DMS53 (cell line): ENCODE results near the gene SEMA7A.

Experiments used
- DNase-seq: peaks from one replicate; lab custom pipeline; 2025; lab: John Stamatoyannopoulos, UW

Gene SEMA7A

DNA sequence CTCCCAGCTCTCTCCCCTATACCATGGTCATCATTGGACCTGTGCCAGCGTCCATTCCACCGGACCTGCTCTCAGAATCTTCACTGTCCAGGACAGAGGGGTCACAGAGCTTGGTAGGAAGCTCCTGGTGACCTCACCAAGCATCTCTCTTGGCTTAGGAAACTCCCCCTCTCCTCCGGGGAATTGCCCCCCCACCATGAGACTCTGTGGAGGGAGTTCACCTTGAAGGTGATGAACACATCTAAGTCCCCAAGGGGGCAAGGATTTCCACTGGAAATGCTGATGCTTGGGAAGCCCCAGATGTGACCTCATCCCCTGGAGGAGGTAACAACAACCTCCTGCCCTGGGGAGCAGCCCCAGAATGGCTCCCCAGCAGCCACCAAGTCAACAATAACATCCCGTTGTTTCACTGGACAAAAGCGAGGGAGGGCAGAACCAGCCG lies 3.2 kb downstream of the SEMA7A start:
- no peak for DNase-seq

DNA sequence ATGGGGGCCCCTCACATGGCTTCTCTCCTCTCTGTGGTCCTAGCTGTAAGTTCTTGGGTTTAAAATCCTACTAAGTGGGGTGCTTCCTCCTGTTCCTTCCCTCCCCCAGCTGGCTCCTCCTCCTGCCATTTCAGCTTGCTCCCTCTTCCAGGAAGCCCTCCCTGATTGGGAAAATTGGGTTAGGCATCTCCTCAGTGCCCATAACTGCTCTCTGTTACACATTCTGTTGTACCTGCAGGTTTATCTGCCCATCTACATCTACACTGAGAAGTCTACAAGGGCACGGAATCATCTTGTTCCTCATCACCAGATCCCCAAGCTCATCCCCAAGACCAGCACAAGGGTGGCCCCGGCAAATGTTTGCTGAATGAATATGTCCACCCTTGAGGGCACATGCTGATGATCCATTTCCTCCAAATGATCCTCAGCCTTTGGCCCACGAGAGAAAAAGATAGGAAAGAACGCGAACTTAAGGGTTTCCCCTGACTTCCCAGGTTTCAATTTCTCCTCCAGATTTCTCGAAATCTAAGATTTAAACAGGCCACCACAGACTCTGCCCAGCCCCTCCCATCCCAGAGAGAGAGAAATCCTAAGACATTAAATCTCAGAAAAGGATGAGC lies 3.9 kb downstream of the SEMA7A start:
- DNase-seq, result no peak

GRCh38 chr15:74428970-74429780 lies 4.6 kb downstream of the SEMA7A start:
- no peak for DNase-seq

GRCh38 chr15:74428442-74428787 lies 5.3 kb downstream of the SEMA7A start:
- no peak for DNase-seq

DNA sequence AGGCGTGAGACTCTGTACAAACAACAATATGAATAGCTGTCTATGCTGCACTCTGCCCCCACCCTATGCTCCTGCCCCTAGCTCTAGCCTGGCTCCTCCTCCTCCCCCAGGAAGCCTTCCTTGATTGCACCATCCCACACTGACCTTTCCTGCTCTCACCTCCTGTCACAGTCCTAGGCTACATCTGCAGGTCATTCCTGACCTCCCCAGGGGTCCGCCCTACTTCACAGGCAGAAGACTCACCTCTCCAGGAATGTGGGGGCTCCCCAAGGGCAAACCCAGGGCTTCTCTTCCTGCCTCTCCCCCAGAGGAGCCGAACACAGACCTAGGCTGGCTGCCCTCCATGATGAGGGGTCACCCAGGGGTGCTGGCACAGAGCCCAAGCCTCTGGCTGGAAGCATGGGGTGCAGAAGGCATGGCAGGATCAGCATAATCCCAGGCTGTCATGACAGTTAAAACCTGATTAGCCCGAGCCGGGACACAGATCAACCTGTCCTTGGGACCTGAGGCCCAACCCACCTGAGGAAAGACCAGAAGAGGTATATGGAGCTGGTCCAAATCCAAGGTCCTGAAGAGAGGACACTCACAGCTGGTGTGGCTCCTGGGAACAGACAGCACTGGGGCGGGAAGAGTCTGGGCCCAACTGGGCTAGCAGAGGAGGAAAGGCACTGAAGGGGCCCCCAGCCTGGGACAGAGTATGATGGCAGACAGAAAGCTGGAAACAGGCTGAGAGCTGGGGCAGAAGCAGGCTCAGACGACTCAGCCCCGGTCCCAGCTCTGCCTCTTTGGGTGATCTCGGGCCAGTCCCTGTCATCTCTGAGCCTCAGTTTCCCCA lies 5.9 kb downstream of the SEMA7A start:
- no peak for DNase-seq

GRCh38 chr15:74426404-74427281 lies 7.1 kb downstream of the SEMA7A start:
- DNase-seq, result no peak

DNA sequence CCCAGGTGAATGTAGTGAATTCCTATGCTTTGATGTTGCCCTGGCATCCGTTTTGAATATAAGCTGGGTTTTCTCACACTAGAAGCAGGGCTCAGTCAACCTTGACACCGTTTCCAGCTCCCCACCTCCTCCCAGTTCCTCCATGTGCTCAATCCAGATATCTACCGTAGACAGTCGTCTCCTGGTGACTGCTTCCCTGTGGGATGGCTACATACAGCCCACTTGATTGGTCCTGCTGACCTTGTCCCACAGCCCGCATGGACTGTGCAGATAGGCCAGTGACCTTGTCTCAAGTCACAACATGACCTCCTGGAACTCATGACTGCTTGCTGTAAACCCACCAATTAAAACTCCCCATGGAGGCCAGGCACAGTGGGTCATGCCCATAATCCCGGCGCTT lies 8.1 kb downstream of the SEMA7A start:
- DNase-seq, result no peak

GRCh38 chr15:74424901-74425528 lies 8.7 kb downstream of the SEMA7A start:
- no peak for DNase-seq

DNA sequence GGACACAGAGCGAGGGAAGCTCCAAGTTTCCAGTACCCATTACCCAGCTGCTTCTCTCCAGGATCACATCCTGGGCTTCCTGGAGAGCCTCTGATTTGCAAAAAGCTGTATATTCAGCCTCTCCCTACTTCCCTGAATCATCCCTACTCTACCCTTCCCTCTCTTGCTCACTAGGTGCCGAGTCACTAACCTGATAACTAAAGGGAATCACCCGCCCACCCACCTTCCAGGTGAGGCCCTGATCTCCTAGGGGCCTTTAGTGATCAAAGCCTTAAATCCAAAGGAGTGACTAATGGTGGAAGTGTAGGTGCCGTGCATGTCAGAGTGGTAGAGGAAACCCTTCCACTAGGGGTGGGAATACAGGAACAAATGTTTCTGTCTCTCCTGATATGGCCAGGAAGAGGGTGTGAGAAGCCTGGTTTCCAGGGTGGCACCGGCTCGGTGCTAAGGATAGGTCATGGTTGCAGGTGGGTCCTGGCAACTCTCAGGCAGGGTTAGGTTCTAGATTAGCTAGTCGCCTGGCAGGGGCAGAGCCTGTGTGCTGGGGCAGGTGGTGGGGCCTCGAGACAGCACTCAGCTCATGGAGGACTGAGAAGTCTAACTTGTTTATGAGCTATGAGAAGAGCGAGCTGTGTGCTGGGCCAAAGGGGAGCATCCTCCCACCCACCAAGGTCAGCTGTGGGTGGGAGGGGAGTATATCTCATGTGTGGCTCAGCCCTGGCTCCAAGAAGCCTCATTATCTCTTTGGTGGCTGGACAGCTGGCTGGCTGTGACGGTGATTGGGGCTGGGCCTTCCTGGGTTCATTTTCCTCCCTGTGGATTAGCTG lies 10.1 kb downstream of the SEMA7A start:
- no peak for DNase-seq

GRCh38 chr15:74422652-74423430 lies 10.9 kb downstream of the SEMA7A start:
- no peak for DNase-seq

DNA sequence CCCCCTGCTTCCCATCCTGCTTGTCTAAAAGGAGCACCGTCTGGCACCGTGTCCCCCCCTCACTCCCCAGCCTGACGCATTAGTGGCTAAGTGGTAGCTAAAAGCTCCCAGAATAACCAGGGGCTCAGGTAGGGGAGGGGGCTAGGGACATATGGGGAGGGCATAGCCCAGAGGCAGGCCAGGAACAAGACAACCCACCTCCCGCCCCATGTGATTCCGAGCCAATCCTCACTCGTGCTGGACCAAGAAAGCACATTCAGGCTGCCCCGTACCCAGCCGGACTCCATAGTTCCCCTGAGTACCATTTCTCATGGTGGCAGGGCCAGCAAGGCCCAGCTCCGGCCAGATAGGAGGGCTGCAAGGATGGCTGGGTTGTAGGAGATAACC lies 11.5 kb downstream of the SEMA7A start:
- DNase-seq, result no peak

DNA sequence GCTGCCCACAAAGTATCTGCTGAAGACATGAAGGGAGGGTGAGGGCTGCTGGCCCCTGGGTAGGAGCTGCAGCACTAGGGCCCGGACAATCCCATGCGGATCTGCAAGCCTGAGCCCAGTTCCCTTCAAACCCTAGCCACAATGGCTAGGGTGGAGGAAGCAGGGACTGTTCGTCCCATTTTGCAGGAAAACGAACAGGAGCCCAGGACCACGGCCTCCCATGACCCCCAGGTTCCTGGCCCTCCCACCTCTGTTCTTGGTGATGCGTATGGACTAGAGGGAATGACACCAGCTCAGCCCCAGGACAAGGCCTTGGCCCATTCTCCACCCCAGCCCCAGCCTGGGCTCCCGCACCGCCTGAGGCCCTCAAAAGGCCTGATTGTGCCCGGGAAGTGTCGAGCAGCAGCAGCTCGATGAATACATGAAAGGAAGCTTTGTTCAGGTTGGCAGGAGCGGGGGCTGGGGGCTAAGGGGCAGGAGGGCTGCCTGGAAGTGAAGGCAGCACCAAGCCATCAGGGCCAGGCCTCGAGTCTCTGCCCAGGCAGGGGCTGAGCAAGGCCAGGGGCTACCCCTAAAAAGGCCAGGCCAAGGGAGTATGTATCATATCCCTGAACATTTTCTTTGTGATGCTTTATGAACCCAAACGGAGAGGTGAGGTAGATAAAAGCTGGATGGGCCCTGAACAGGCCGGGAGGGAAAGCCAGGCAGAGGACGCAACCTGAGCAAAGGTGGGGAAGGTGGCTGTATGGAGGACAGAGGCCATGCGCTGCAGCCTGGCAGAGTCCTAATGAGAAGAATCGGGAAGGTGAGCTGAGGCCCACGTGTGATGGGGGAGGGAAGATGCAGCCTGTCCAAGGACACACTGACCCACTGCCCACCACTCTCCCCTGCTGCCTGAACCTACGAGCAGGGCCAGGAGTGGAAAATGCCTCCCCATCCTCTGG lies 12.2 kb downstream of the SEMA7A start:
- no peak for DNase-seq

DNA sequence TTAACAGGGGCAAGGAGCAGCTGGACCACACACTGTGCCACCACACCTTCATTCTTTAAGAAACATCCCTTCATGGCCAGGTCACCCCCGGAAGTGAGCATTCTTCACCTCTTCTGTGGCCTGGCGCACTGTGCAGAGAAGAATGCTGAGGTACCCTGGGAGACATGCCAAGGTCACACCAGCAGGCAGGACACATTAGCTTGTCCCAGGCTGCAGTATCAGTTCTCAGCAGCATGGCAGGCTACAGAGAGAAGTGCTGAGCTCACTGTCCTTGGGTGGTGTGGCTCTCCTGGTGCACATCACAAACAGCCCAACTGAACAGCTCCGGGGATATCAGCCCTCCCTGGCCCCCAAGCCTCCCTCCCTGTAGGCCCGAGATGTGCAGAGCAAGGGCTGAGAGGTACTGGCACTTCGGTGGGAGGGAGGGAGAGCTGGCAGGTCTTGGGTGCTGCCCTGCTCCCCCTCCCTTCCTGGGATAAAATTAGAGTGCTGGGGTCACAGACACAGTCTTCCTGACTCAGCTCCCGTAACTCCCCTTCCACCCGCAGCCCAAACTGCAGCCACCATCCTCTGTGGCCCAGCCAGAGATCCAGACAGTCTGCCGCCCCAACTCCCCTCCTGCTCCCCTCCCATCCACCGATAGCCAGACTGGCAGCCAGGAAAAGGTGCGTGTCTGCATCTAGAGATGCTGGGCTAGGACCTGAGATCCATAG lies 13.4 kb downstream of the SEMA7A start:
- no peak for DNase-seq

GRCh38 chr15:74419432-74419831 lies 14.3 kb downstream of the SEMA7A start:
- no peak for DNase-seq

DNA sequence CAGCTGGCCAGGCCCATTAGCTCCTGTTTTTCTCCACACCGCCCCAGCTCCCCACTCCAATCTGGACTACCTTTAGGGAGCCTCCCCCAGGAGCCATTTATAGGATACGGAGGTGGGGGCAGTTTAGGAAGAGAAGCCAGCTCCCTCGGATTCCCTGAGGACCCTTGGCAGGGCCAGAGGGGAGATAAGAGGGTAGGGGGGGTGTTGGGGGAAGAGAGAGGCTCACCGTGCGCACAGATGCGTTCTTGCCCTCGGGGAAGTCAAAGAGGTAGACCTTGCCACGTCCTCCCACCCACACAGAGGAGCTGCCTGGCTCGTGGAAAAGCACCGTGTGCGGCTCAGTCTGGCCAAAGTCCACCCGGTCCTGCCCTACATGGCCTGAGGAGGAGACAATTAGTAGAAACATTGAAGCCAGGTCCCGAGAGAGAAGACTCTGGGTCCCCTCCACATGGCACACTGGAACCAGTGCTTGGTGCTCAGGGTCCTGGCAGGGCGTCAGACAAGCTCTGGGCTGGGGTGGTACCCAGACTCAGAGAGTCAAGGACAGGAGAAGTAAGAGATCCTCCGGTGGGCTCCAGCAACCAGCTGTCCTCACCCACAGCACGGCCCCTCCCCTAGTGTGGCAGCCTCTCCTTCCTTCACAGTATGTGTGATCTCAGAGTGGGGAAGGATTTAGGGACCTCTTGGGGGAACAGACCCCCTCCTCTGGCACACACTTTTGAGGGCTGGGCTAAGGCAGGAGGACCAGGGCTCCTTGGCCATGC lies 15.0 kb downstream of the SEMA7A start:
- no peak for DNase-seq

- DNase-seq, result no peak
Measured at GRCh38 chr15:74417670-74418069, 16.1 kb downstream of the SEMA7A start.

DNA sequence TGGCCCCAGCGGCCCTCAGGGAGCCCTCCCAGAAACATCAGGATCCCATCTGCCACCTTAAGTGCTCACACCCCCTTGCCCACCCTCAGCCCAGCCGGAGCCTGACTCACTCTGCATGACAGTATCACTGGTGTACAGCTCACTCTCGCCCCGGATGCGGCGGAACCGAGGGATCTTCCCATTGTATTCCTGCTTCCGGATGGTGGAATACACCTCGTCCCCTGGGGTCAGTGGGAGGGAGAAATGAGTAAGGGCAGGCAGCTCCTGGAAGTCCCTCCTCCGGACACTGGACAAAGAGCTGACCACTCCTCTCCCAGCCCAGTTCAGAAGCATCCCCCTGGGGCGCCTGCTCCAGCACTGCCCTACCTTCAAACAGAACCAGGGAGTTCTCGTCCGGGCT lies 16.5 kb downstream of the SEMA7A start:
- no peak for DNase-seq
